Measurements from ENCODE around the gene PTPN9. TPM values are rescaled to one million over a fixed set of nuclear protein-coding genes. Genes with fewer than 3 reads are reported as not detected.
A peak's percentile ranks its signal among the peaks of the same experiment; 100 is the strongest.

The PTPN9 gene
- total and polyA plus RNA-seq, 10 of the 15 experiments (the other 5 are each of a cell fraction or from before 2014, with no cell fraction given), result 7.8 to 29.1 (median 18.5) TPM

DNA sequence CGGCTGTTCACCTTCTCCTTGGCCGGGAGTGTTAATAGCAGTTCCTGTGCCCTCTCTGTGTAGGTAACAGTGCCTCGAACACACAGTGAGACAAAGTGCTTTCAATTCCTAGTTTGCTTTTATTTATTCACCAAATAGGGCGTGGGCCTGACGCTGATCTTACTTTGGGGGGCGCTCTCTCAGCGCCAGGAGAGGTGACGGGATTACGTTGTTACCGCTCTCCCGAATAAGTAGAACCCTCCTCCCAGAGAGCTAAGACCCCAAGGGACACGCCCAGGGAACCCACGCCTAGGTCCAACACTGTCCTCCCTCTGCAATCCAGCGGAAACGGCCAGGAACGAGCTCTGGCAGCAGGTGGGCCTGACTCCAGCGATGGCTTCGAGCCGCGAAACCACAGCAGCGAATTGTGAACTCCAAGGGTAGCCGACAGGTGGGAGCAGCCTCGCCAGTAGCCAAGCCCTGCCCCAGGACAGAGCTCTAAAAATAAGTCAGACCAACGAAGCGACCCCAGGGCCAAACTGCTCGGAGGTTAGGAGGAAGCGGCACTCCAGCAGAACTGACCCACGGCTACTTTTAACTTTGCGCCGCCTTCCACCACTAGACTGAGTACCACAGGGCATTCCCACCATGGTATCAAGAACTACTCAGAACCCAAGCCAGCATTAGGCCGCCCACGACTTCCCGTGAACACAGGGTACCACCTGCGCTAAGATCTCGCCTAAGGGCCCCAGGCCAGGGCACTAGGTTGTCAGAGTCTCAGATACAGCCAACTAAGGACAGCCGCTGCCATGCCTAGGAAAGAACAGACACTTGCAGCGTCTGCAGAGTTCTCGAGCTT lies 126.0 kb downstream of the PTPN9 start:
- Histone ChIP-seq H3K9ac (ENCODE audit: control insufficient read depth, insufficient read depth, low read length) (peak overlapping the region; percentile 96), H3K27me3 (replicated peaks in 1 of 2; ENCODE audit: control insufficient read depth in 2 of 2, insufficient read depth in 2 of 2, low read length in 1 of 2) (no peaks in the 10 kb centered on the region), H3K36me3 (ENCODE audit: control insufficient read depth in 2 of 2, insufficient read depth in 2 of 2, low read length in 1 of 2) (peaks cover 0 to 6% of the 10 kb centered on the region in 2 experiments; a peak in 1 of 4 replicates), H3K27ac (ENCODE audit: control insufficient read depth, insufficient read depth) (peak overlapping the region; percentile 96), H3K4me2 (ENCODE audit: control insufficient read depth, insufficient read depth) (peak overlapping the region; percentile 80), H3K4me3 (peak overlapping the region; percentile 74), H2AFZ (ENCODE audit: control insufficient read depth, low read depth, low read length) (peak overlapping the region; percentile 68), H3K79me2 (ENCODE audit: control insufficient read depth, insufficient read depth, low read length) (peaks cover 44% of the 10 kb centered on the region), H4K20me1 (ENCODE audit: control insufficient read depth, insufficient read depth) (no peaks in the 10 kb centered on the region; the same call in 1 of the 2 replicates), H3K9me3 (replicated peaks; ENCODE audit: control insufficient read depth, insufficient read depth, low read length) (no peaks in the 10 kb centered on the region), H3K4me1 (ENCODE audit: control insufficient read depth, insufficient read depth, low read length) (peaks cover 11% of the 10 kb centered on the region)
- 1% methylated on average over 38 of the region's 38 CpGs for WGBS (ENCODE audit: insufficient coverage, insufficient replicate concordance, low lambda C conversion rate, missing lambda C conversion rate)
- ChIA-PET SMC1A (ENCODE audit: uncharacterized antibody, unreplicated experiment) (interaction anchor here (0.8 to 3.8 kb wide), 9 partner anchors 10 to 187 kb away, joined by 3 to 27 read pairs (median 5); partner anchors contain the start of genes IMP3 and SNUPN), POLR2A (interaction anchor here (0.6 to 7.2 kb wide), 12 partner anchors 11 to 590 kb away, joined by 3 to 110 read pairs (median 6); partner anchors contain the start of genes IMP3, MAN2C1, PTPN9 and SNUPN), CTCF (interaction anchor here (0.6 to 6.1 kb wide), 11 partner anchors 21 to 1132 kb away, joined by 3 to 63 read pairs (median 6); partner anchors contain the start of genes IMP3, MAN2C1, SNUPN and SNX33), RAD21 (ENCODE audit: unreplicated experiment) (interaction anchor here (0.8 to 7.3 kb wide), 14 partner anchors 21 to 322 kb away, joined by 3 to 113 read pairs (median 4); partner anchors contain the start of genes IMP3, MAN2C1, PTPN9 and SNUPN)
- in situ Hi-C loops (cut with MboI), result no loop called here
- BruUV-seq (replicated peaks), result TSS peak; percentile 93
- FAIRE-seq, result no peak
- intact Hi-C loops (cut with micrococcal nuclease; ENCODE audit: unreplicated experiment), result loop anchor here (5.0 kb wide), 2 partner anchors 284 to 431 kb away; partner anchors contain the start of gene PPCDC
- peak; percentile 30 for DNase-seq (ENCODE audit: low read depth, low spot score)
- 0 out of 3 replicates have a peak, but pooled peaks have one; percentile 0 for ATAC-seq
- TF ChIP-seq RFX5 (IDR thresholded peaks at IDR 0.05; ENCODE audit: low read depth, low read length), result no peak
- TF ChIP-seq RBBP5 (conservative IDR thresholded peaks at IDR 0.05), result no peak
- TF ChIP-seq NR2F1 (conservative IDR thresholded peaks at IDR 0.05), result no peak
- TF ChIP-seq SUPT20H (IDR thresholded peaks at IDR 0.05; ENCODE audit: borderline replicate concordance, control insufficient read depth, low read depth, low read length), result no peak
- no peak for TF ChIP-seq FOS (IDR thresholded peaks at IDR 0.05; ENCODE audit: borderline replicate concordance, extremely low read depth, insufficient read length)
- TF ChIP-seq ZNF274 (IDR thresholded peaks at IDR 0.05; ENCODE audit: insufficient read depth, insufficient read length), result no peak
- TF ChIP-seq, protein P1, sequence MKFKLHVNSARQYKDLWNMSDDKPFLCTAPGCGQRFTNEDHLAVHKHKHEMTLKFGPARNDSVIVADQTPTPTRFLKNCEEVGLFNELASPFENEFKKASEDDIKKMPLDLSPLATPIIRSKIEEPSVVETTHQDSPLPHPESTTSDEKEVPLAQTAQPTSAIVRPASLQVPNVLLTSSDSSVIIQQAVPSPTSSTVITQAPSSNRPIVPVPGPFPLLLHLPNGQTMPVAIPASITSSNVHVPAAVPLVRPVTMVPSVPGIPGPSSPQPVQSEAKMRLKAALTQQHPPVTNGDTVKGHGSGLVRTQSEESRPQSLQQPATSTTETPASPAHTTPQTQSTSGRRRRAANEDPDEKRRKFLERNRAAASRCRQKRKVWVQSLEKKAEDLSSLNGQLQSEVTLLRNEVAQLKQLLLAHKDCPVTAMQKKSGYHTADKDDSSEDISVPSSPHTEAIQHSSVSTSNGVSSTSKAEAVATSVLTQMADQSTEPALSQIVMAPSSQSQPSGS (IDR thresholded peaks at IDR 0.05; ENCODE audit: low read length), result no peak
- no peak for TF ChIP-seq IRF4 (IDR thresholded peaks at IDR 0.05; ENCODE audit: low read depth, low read length)
- peak; percentile 57; the same call in 1 of the 2 replicates for TF ChIP-seq POLR2AphosphoS2 (IDR thresholded peaks at IDR 0.05; ENCODE audit: low read depth, low read length)
- TF ChIP-seq TCF7 (IDR thresholded peaks at IDR 0.05; ENCODE audit: borderline replicate concordance), result no peak
- peak; percentile 63 for TF ChIP-seq POLR2A (IDR thresholded peaks at IDR 0.05; ENCODE audit: low read depth, low read length)
- TF ChIP-seq JUNB (IDR thresholded peaks at IDR 0.05), result no peak
- TF ChIP-seq BCL11A (IDR thresholded peaks at IDR 0.05; ENCODE audit: low read depth, low read length), result no peak
- TF ChIP-seq, protein P2, sequence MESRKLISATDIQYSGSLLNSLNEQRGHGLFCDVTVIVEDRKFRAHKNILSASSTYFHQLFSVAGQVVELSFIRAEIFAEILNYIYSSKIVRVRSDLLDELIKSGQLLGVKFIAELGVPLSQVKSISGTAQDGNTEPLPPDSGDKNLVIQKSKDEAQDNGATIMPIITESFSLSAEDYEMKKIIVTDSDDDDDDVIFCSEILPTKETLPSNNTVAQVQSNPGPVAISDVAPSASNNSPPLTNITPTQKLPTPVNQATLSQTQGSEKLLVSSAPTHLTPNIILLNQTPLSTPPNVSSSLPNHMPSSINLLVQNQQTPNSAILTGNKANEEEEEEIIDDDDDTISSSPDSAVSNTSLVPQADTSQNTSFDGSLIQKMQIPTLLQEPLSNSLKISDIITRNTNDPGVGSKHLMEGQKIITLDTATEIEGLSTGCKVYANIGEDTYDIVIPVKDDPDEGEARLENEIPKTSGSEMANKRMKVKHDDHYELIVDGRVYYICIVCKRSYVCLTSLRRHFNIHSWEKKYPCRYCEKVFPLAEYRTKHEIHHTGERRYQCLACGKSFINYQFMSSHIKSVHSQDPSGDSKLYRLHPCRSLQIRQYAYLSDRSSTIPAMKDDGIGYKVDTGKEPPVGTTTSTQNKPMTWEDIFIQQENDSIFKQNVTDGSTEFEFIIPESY (IDR thresholded peaks at IDR 0.05), result no peak
- no peak for TF ChIP-seq RB1 (IDR thresholded peaks at IDR 0.05; ENCODE audit: borderline replicate concordance)
- no peak; the same call in 1 of the 2 replicates for TF ChIP-seq IKZF1 (conservative IDR thresholded peaks at IDR 0.05)
- TF ChIP-seq, protein P3, sequence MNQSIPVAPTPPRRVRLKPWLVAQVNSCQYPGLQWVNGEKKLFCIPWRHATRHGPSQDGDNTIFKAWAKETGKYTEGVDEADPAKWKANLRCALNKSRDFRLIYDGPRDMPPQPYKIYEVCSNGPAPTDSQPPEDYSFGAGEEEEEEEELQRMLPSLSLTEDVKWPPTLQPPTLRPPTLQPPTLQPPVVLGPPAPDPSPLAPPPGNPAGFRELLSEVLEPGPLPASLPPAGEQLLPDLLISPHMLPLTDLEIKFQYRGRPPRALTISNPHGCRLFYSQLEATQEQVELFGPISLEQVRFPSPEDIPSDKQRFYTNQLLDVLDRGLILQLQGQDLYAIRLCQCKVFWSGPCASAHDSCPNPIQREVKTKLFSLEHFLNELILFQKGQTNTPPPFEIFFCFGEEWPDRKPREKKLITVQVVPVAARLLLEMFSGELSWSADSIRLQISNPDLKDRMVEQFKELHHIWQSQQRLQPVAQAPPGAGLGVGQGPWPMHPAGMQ (IDR thresholded peaks at IDR 0.05; ENCODE audit: borderline replicate concordance), result no peak
- TF ChIP-seq, protein P4, sequence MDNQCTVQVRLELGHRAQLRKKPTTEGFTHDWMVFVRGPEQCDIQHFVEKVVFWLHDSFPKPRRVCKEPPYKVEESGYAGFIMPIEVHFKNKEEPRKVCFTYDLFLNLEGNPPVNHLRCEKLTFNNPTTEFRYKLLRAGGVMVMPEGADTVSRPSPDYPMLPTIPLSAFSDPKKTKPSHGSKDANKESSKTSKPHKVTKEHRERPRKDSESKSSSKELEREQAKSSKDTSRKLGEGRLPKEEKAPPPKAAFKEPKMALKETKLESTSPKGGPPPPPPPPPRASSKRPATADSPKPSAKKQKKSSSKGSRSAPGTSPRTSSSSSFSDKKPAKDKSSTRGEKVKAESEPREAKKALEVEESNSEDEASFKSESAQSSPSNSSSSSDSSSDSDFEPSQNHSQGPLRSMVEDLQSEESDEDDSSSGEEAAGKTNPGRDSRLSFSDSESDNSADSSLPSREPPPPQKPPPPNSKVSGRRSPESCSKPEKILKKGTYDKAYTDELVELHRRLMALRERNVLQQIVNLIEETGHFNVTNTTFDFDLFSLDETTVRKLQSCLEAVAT (IDR thresholded peaks at IDR 0.05), result no peak
